Tibial nerve (tissue), 3 donors: ENCODE measurements around the gene GTF2A1.

Experiments
- CTCF ChIP-seq, 5 experiments: fragments of 200-600 bp in 3 of 5; fragments of 450-650 bp in 2 of 5; sonication (generic) in 3 of 5; IDR thresholded peaks; one replicate each; pipeline ENCODE4 v1.5.1; 2016 to 2019; ENCODE audit warnings: antibody characterized with exemption in 5 of 5, mild to moderate bottlenecking in 3 of 5, moderate library complexity in 2 of 5
- POLR2A ChIP-seq, 2 donors: fragments of 450-650 bp; IDR thresholded peaks; one replicate each; pipeline ENCODE4 v1.6.1; 2017; ENCODE audit warnings: antibody characterized with exemption in 2 of 2, mild to moderate bottlenecking in 2 of 2, moderate library complexity in 2 of 2

- TF ChIP-seq CTCF (IDR thresholded peaks at IDR 0.05) (peak in 1 of 5 experiments; percentile 41), POLR2A (IDR thresholded peaks at IDR 0.05) (peak; percentile 98)
These were observed 1.5 kb downstream of the GTF2A1 start for GRCh38 chr14:81219210-81219758.
